GM23248 (cell line): ENCODE measurements around the gene RAF1. TPM values are rescaled to one million over a fixed set of nuclear protein-coding genes. Genes with fewer than 3 reads are reported as not detected.

ENCODE experiments used
- DNase-seq: peaks from one replicate; pipeline ENCODE4 v3.0.0-alpha.2; 2015
- H2AFZ ChIP-seq: fragments of 200-600 bp; sonication (generic); 2 replicates; pipeline ENCODE4 v1.6.1; 2016; ENCODE audit warnings: antibody characterized with exemption
- H3F3A ChIP-seq: fragments of 200-600 bp; sonication (generic); 2 replicates; pipeline ENCODE4 v1.6.1; 2016; ENCODE audit warnings: mild to moderate bottlenecking, antibody characterized with exemption, mixed run types; ENCODE audit not compliant: insufficient read depth
- H3K27ac ChIP-seq: fragments of 200-600 bp; sonication (generic); 2 replicates; pipeline ENCODE4 v1.5.1; 2016; ENCODE audit warnings: mild to moderate bottlenecking
- H3K27me3 ChIP-seq: fragments of 200-600 bp; sonication (generic); replicated peaks from 2 replicates; pipeline ENCODE4 v1.6.1; 2016; ENCODE audit warnings: mild to moderate bottlenecking; ENCODE audit not compliant: insufficient read depth
- H3K36me3 ChIP-seq: fragments of 200-600 bp; sonication (generic); 2 replicates; pipeline ENCODE4 v1.6.1; 2016; ENCODE audit warnings: low read depth, mild to moderate bottlenecking
- H3K4me1 ChIP-seq: fragments of 200-600 bp; sonication (generic); 2 replicates; pipeline ENCODE4 v1.6.1; 2016; ENCODE audit warnings: mild to moderate bottlenecking; ENCODE audit not compliant: insufficient read depth
- H3K4me2 ChIP-seq: fragments of 200-600 bp; sonication (generic); one replicate; pipeline ENCODE4 v1.6.1; 2016; ENCODE audit warnings: mild to moderate bottlenecking; ENCODE audit not compliant: unreplicated experiment
- H3K4me3 ChIP-seq: fragments of 200-600 bp; sonication (generic); 2 replicates; pipeline ENCODE4 v1.5.1; 2016; ENCODE audit warnings: mild to moderate bottlenecking
- H3K79me2 ChIP-seq: fragments of 200-600 bp; sonication (generic); 2 replicates; pipeline ENCODE4 v1.6.1; 2016; ENCODE audit warnings: mild to moderate bottlenecking; ENCODE audit not compliant: insufficient read depth
- H3K9ac ChIP-seq: fragments of 200-600 bp; sonication (generic); 2 replicates; pipeline ENCODE4 v1.6.1; 2016; ENCODE audit warnings: mild to moderate bottlenecking
- H3K9me2 ChIP-seq: fragments of 200-600 bp; sonication (generic); 2 replicates; pipeline ENCODE4 v1.6.1; 2016; ENCODE audit warnings: mixed run types, mild to moderate bottlenecking, moderate library complexity; ENCODE audit not compliant: insufficient read depth
- H3K9me3 ChIP-seq: fragments of 200-600 bp; sonication (generic); one replicate; pipeline ENCODE4 v1.6.1; 2017; ENCODE audit warnings: low read depth
- H4K20me1 ChIP-seq: fragments of 200-600 bp; sonication (generic); 2 replicates; pipeline ENCODE4 v1.6.0; 2016; ENCODE audit not compliant: insufficient read depth
- EZH2 ChIP-seq: fragments of 200-600 bp; sonication (generic); IDR thresholded peaks from 2 replicates; pipeline ENCODE4 v1.6.1; 2018; ENCODE audit warnings: antibody characterized with exemption, mild to moderate bottlenecking; ENCODE audit not compliant: insufficient read depth, poor library complexity, severe bottlenecking
- EZH2phosphoT487 ChIP-seq: fragments of 200-600 bp; sonication (generic); IDR thresholded peaks from 2 replicates; pipeline ENCODE4 v1.6.1; 2018; ENCODE audit warnings: antibody characterized with exemption, moderate library complexity, mild to moderate bottlenecking, low read depth; ENCODE audit not compliant: insufficient read depth
- WGBS, 2 experiments: methylation state at CpG; one replicate each; pipeline ENCODE4 v1.1.6; 2015 to 2017; ENCODE audit warnings: low lambda C conversion rate in 2 of 2, low coverage in 1 of 2; ENCODE audit errors: missing lambda C conversion rate in 2 of 2; 5-methylcytosine and 5-hydroxymethylcytosine counted together
- in situ Hi-C: fragments of 300-500 bp; cut with MboI; formaldehyde crosslinking; loops from 2 replicates; pipeline ENCODE4 v1.15.0; 2020
- polyA plus RNA-seq: library from polyadenylated mRNA; unstranded; fragments of >200 nt; fragmentation: Nextera tagmentation; extraction: Ambion mirVana; gene quantifications from 2 replicates; pipeline ENCODE4 v1.2.1, GENCODE V29; 2016
- small RNA-seq: library from RNA; depleted of rRNA; stranded (forward); fragments of <200 nt; gene quantifications from one replicate; pipeline ENCODE3, GENCODE V24; 2014; ENCODE audit warnings: low read depth, low replicate concordance
- total RNA-seq: library from RNA; depleted of rRNA; stranded (reverse); fragments of >200 nt; shearing (Covaris generic); gene quantifications from 2 replicates; pipeline ENCODE4 v1.2.3, GENCODE V29; 2014; rRNA removed

The RAF1 gene
- total and polyA plus RNA-seq, 2 experiments from 2014 or later, result 57.3 to 87.4 TPM

DNA sequence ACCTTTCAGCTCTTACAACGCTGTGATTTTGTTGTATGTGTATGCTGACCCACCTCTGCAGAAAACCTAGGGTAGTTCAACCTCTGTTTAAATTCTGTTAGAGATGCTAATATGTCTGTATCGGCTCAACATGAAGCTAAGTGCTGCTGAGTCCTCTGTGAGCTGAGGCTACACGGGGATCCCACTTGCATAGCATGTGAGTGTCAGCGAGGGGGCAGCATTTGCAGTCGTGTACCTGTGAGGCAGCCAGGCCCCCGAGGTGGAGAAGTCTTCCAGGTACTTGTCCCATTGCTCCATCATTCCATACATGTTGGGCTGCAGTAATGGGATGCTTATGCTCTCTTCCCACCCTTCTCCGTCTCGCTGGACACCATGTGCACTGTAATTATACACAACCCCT lies 122.3 kb downstream of the RAF1 start:
- Histone ChIP-seq H3K27ac (no peak overlapping the region), H2AFZ (no peak overlapping the region), H3K36me3 (no peaks in the 10 kb centered on the region), H3K79me2 (no peaks in the 10 kb centered on the region), H4K20me1 (no peaks in the 10 kb centered on the region), H3K9me2 (no peaks in the 10 kb centered on the region), H3K27me3 (no peaks in the 10 kb centered on the region), H3F3A (no peaks in the 10 kb centered on the region), H3K4me3 (no peak overlapping the region), H3K9ac (no peak overlapping the region), H3K4me2 (no peak overlapping the region), H3K9me3 (no peaks in the 10 kb centered on the region), H3K4me1 (no peaks in the 10 kb centered on the region)
- TF ChIP-seq EZH2, result no peak
- no peak for TF ChIP-seq EZH2phosphoT487
- no peak for DNase-seq
- in situ Hi-C loops, result no loop called here
- WGBS, 2 experiments, result 72 to 78% methylated on average over 8 of the region's 8 CpGs

- H2AFZ ChIP-seq, result no peak overlapping the region
- H3F3A ChIP-seq, result no peaks in the 10 kb centered on the region
- in situ Hi-C loops, result no loop called here
- H3K27me3 ChIP-seq, result no peaks in the 10 kb centered on the region
- 87 to 92% methylated on average over 6 of the region's 6 CpGs for WGBS, 2 experiments
- no peak overlapping the region for H3K4me2 ChIP-seq
- no peaks in the 10 kb centered on the region for H3K9me3 ChIP-seq
- no peak overlapping the region for H3K27ac ChIP-seq
- no peak for DNase-seq
- H4K20me1 ChIP-seq, result no peaks in the 10 kb centered on the region
- H3K9me2 ChIP-seq, result no peaks in the 10 kb centered on the region
- no peaks in the 10 kb centered on the region for H3K36me3 ChIP-seq
- H3K4me3 ChIP-seq, result no peak overlapping the region
- no peaks in the 10 kb centered on the region for H3K79me2 ChIP-seq
- no peaks in the 10 kb centered on the region for H3K4me1 ChIP-seq
- TF ChIP-seq EZH2 (no peak), EZH2phosphoT487 (no peak)
- no peak overlapping the region for H3K9ac ChIP-seq
Observed at GRCh38 chr3:12536423-12536822, 127.5 kb downstream of the RAF1 start.

Small RNA genes lying within 50 kb of the gene (small RNA-seq; reads per million reads assigned to genes)
- not detected for gene CRIP1P1
- not detected for gene RF00017

Other genes starting within 250 kb of the RAF1 start
- gene TSEN2, start 179.6 kb downstream of the RAF1 start, total RNA-seq, result 9.6 and 15.6 TPM in 2 replicates
- gene TSEN2, start 179.6 kb downstream of the RAF1 start, polyA plus RNA-seq, result 12.3 and 13.6 TPM in 2 replicates
- not detected in 2 replicates for gene MKRN2OS, start 118.6 kb downstream of the RAF1 start, total RNA-seq
- gene MKRN2OS, start 118.6 kb downstream of the RAF1 start, polyA plus RNA-seq, result not detected in 2 replicates
- gene MKRN2, start 107.0 kb downstream of the RAF1 start, total RNA-seq, result 41.6 and 52.9 TPM in 2 replicates
- 43.7 and 47.2 TPM in 2 replicates for gene MKRN2, start 107.0 kb downstream of the RAF1 start, polyA plus RNA-seq
- gene TMEM40, start 95.1 kb upstream of the RAF1 start, total RNA-seq, result not detected in 2 replicates
- not detected in 2 replicates for gene TMEM40, start 95.1 kb upstream of the RAF1 start, polyA plus RNA-seq
- 0.38 and 0.43 TPM in 2 replicates for gene CAND2, start 132.6 kb upstream of the RAF1 start, total RNA-seq
- 0.16 and 0.53 TPM in 2 replicates for gene CAND2, start 132.6 kb upstream of the RAF1 start, polyA plus RNA-seq
- 426 and 1,611 TPM in 2 replicates for gene RPL32, start 177.4 kb upstream of the RAF1 start, total RNA-seq
- gene RPL32, start 177.4 kb upstream of the RAF1 start, polyA plus RNA-seq, result 923 and 947 TPM in 2 replicates